Neuronal stem cell (in vitro differentiated cells): Measurements from ENCODE around the gene RAMP3.

Source experiments
- DNase-seq: peaks from one replicate; pipeline ENCODE4 v3.0.0-alpha.2; 2013; ENCODE audit warnings: low spot score
- H2AFZ ChIP-seq: one replicate; pipeline ENCODE4 v1.6.1; 2013; ENCODE audit warnings: mild to moderate bottlenecking, low read length, inconsistent platforms
- H2AK5ac ChIP-seq: 2 replicates; pipeline ENCODE4 v1.6.1; 2013; ENCODE audit warnings: low read depth, mild to moderate bottlenecking, inconsistent platforms, low read length, moderate library complexity, mixed read lengths
- H2BK120ac ChIP-seq: 2 replicates; pipeline ENCODE4 v1.6.1; 2013; ENCODE audit warnings: low read depth, mild to moderate bottlenecking, inconsistent platforms, low read length, moderate library complexity, mixed read lengths
- H2BK12ac ChIP-seq: one replicate; pipeline ENCODE4 v1.6.1; 2013; ENCODE audit warnings: low read length, inconsistent platforms
- H2BK15ac ChIP-seq: 2 replicates; pipeline ENCODE4 v1.6.1; 2013; ENCODE audit warnings: mild to moderate bottlenecking, low read length, inconsistent platforms, mixed read lengths
- H2BK5ac ChIP-seq: one replicate; pipeline ENCODE4 v1.6.1; 2013; ENCODE audit warnings: inconsistent platforms, mild to moderate bottlenecking, low read length, moderate library complexity
- H3K14ac ChIP-seq: one replicate; pipeline ENCODE4 v1.6.1; 2013; ENCODE audit warnings: low read length, inconsistent platforms
- H3K18ac ChIP-seq: 2 replicates; pipeline ENCODE4 v1.6.1; 2013; ENCODE audit warnings: low read length, inconsistent platforms
- H3K23ac ChIP-seq: 2 replicates; pipeline ENCODE4 v1.6.1; 2013; ENCODE audit warnings: low read depth, mild to moderate bottlenecking, mixed read lengths, low read length, inconsistent platforms; ENCODE audit not compliant: poor library complexity
- H3K27ac ChIP-seq: replicated peaks from 3 replicates; pipeline ENCODE4 v1.5.1; 2013; ENCODE audit warnings: low read length, inconsistent platforms
- H3K27me3 ChIP-seq, 3 experiments: 2 replicates each; pipeline ENCODE4 v1.6.1; 2013; ENCODE audit warnings: low read length in 3 of 3, mild to moderate bottlenecking in 2 of 3, inconsistent platforms in 1 of 3, low read depth in 1 of 3, mixed read lengths in 1 of 3, moderate library complexity in 1 of 3; ENCODE audit not compliant: control insufficient read depth in 3 of 3, insufficient read depth in 3 of 3
- H3K36me3 ChIP-seq, 2 donors: replicated peaks in 1 of 2; 2 replicates each; pipeline ENCODE4 v1.6.1; 2013; ENCODE audit warnings: low read length in 2 of 2; ENCODE audit not compliant: control insufficient read depth in 2 of 2, insufficient read depth in 2 of 2
- H3K4ac ChIP-seq: 2 replicates; pipeline ENCODE4 v1.6.1; 2013; ENCODE audit warnings: inconsistent platforms, mild to moderate bottlenecking, low read length, moderate library complexity
- H3K4me1 ChIP-seq, 2 donors: 1 replicate in 1 of 2; 2 replicates in 1 of 2; pipeline ENCODE4 v1.6.1; 2013; ENCODE audit warnings: low read length in 2 of 2, low read depth in 1 of 2; ENCODE audit not compliant: control insufficient read depth in 2 of 2, insufficient read depth in 1 of 2
- H3K4me2 ChIP-seq: one replicate; pipeline ENCODE4 v1.6.1; 2013; ENCODE audit warnings: mild to moderate bottlenecking, low read length, inconsistent platforms; ENCODE audit not compliant: insufficient read depth, poor library complexity, severe bottlenecking
- H3K4me3 ChIP-seq, 2 donors: 2 replicates each; pipeline ENCODE4 v1.5.1; 2013; ENCODE audit warnings: low read length in 2 of 2, mild to moderate bottlenecking in 2 of 2, inconsistent platforms in 1 of 2, moderate library complexity in 1 of 2
- H3K79me1 ChIP-seq: one replicate; pipeline ENCODE4 v1.6.1; 2013; ENCODE audit warnings: low read depth, mild to moderate bottlenecking, inconsistent platforms, low read length, moderate library complexity
- H3K9ac ChIP-seq: one replicate; pipeline ENCODE4 v1.6.1; 2013; ENCODE audit warnings: mild to moderate bottlenecking, low read depth, low read length, inconsistent platforms; ENCODE audit not compliant: poor library complexity
- H3K9me3 ChIP-seq, 2 donors: replicated peaks in 1 of 2; 2 replicates each; pipeline versions ENCODE3 to v1.6.1; 2013; ENCODE audit warnings: low read length in 2 of 2, mild to moderate bottlenecking in 2 of 2, inconsistent platforms in 1 of 2, low read depth in 1 of 2, mixed read lengths in 1 of 2, moderate library complexity in 1 of 2; ENCODE audit not compliant: control insufficient read depth in 2 of 2, insufficient read depth in 1 of 2
- H4K8ac ChIP-seq: one replicate; pipeline ENCODE4 v1.6.1; 2013; ENCODE audit warnings: low read depth, mild to moderate bottlenecking, inconsistent platforms, low read length, moderate library complexity
- H4K91ac ChIP-seq: one replicate; pipeline ENCODE4 v1.6.1; 2013; ENCODE audit warnings: low read length, low read depth, mild to moderate bottlenecking, inconsistent platforms; ENCODE audit not compliant: poor library complexity
- WGBS, 2 donors: extraction: QIAGEN DNeasy Blood & Tissue Kit; methylation state at CpG; one replicate each; pipeline ENCODE4 v1.1.7; 2013; ENCODE audit warnings: missing lambda C conversion rate in 2 of 2, mixed read lengths in 1 of 2; ENCODE audit not compliant: insufficient read length in 2 of 2, insufficient replicate concordance in 1 of 2; ENCODE audit errors: extremely low coverage in 2 of 2; 5-methylcytosine and 5-hydroxymethylcytosine counted together

The RAMP3 gene

GRCh38 chr7:45211958-45212357 lies 54.4 kb downstream of the RAMP3 start:
- H3K18ac ChIP-seq = no peak overlapping the region
- no peak overlapping the region for H4K91ac ChIP-seq
- H3K27ac ChIP-seq = no peak overlapping the region
- H3K4me3 ChIP-seq = no peak overlapping the region
- H3K4me2 ChIP-seq = no peak overlapping the region
- H4K8ac ChIP-seq = no peak overlapping the region
- no peak overlapping the region for H3K14ac ChIP-seq
- H2AK5ac ChIP-seq = no peak overlapping the region
- no peak for DNase-seq
- H2BK12ac ChIP-seq = no peak overlapping the region
- H2BK120ac ChIP-seq = no peak overlapping the region
- no CpG with 5 or more reads among the region's 2 CpGs for WGBS, 2 donors
- no peak overlapping the region for H2AFZ ChIP-seq
- H3K23ac ChIP-seq = no peak overlapping the region
- H3K27me3 ChIP-seq = peaks cover 0 to 5% (median 0%) of the 10 kb centered on the region in 3 experiments
- no peaks in the 10 kb centered on the region for H3K9me3 ChIP-seq
- H3K9ac ChIP-seq = no peak overlapping the region
- no peaks in the 10 kb centered on the region for H3K79me1 ChIP-seq
- H3K4me1 ChIP-seq = peaks cover 0 to 1% of the 10 kb centered on the region in 2 donors
- no peak overlapping the region for H2BK5ac ChIP-seq
- no peak overlapping the region for H3K4ac ChIP-seq
- no peaks in the 10 kb centered on the region for H3K36me3 ChIP-seq
- no peak overlapping the region for H2BK15ac ChIP-seq

GRCh38 chr7:45212606-45213005 lies 55.0 kb downstream of the RAMP3 start:
- Histone ChIP-seq H2BK15ac (no peak overlapping the region), H2BK120ac (no peak overlapping the region), H3K4ac (no peak overlapping the region), H3K9me3 (no peaks in the 10 kb centered on the region), H3K27ac (no peak overlapping the region), H3K9ac (no peak overlapping the region), H3K4me3 (no peak overlapping the region), H3K4me1 (peaks cover 0 to 1% of the 10 kb centered on the region in 2 donors), H2AK5ac (no peak overlapping the region), H2BK5ac (no peak overlapping the region), H4K91ac (no peak overlapping the region), H3K18ac (no peak overlapping the region), H4K8ac (no peak overlapping the region), H2AFZ (no peak overlapping the region), H3K23ac (no peak overlapping the region), H3K36me3 (no peaks in the 10 kb centered on the region), H3K4me2 (no peak overlapping the region), H3K14ac (peak overlapping the region; percentile 71), H3K79me1 (no peaks in the 10 kb centered on the region), H2BK12ac (no peak overlapping the region), H3K27me3 (peaks cover 0 to 5% (median 0%) of the 10 kb centered on the region in 3 experiments)
- WGBS, 2 donors = no CpG with 5 or more reads among the region's 5 CpGs
- no peak for DNase-seq

- H2AFZ ChIP-seq = no peak overlapping the region
- no peak overlapping the region for H3K4me2 ChIP-seq
- no peaks in the 10 kb centered on the region for H3K79me1 ChIP-seq
- peak overlapping the region; percentile 44 for H3K18ac ChIP-seq
- H4K8ac ChIP-seq = no peak overlapping the region
- no peaks in the 10 kb centered on the region for H3K27me3 ChIP-seq
- WGBS, 2 donors = no CpG with 5 or more reads among the region's 8 CpGs
- H3K9ac ChIP-seq = no peak overlapping the region
- H2BK120ac ChIP-seq = no peak overlapping the region
- no peak overlapping the region for H2BK5ac ChIP-seq
- H3K4me1 ChIP-seq = peaks cover 0 to 9% of the 10 kb centered on the region in 2 donors
- no peak overlapping the region for H3K14ac ChIP-seq
- no peaks in the 10 kb centered on the region for H3K36me3 ChIP-seq
- H3K4ac ChIP-seq = no peak overlapping the region
- H4K91ac ChIP-seq = no peak overlapping the region
- H3K9me3 ChIP-seq = no peaks in the 10 kb centered on the region
- DNase-seq = no peak
- H3K23ac ChIP-seq = no peak overlapping the region
- no peak overlapping the region for H3K4me3 ChIP-seq
- no peak overlapping the region for H2BK15ac ChIP-seq
- H2AK5ac ChIP-seq = no peak overlapping the region
- H3K27ac ChIP-seq = no peak overlapping the region
- no peak overlapping the region for H2BK12ac ChIP-seq
These were observed 58.0 kb downstream of the RAMP3 start for GRCh38 chr7:45215601-45216062.

- Histone ChIP-seq H3K27me3 (no peaks in the 10 kb centered on the region), H2BK12ac (no peak overlapping the region), H3K36me3 (no peaks in the 10 kb centered on the region), H3K23ac (no peak overlapping the region), H3K4me1 (peaks cover 0 to 15% of the 10 kb centered on the region in 2 donors), H2AFZ (no peak overlapping the region), H3K27ac (no peak overlapping the region), H3K14ac (no peak overlapping the region), H3K9ac (no peak overlapping the region), H2BK5ac (no peak overlapping the region), H3K4me2 (no peak overlapping the region), H3K79me1 (no peaks in the 10 kb centered on the region), H2BK15ac (no peak overlapping the region), H3K4me3 (peak overlapping the region in 1 of 2 donors; percentile 30), H2BK120ac (no peak overlapping the region), H3K4ac (no peak overlapping the region), H3K9me3 (no peaks in the 10 kb centered on the region), H4K8ac (no peak overlapping the region), H3K18ac (no peak overlapping the region), H4K91ac (no peak overlapping the region), H2AK5ac (no peak overlapping the region)
- no peak for DNase-seq
- no CpG with 5 or more reads among the region's 7 CpGs for whole genome bisulfite sequencing, 2 donors
These were observed 58.6 kb downstream of the RAMP3 start for GRCh38 chr7:45216181-45216580.
